NT2/D1 (cell line): ENCODE measurements around the gene MOB3B.

ENCODE experiments used
- DNase-seq: peaks from one replicate; pipeline ENCODE4 v3.0.0-alpha.2; 2011; ENCODE audit warnings: low read depth, low spot score
- H3K27me3 ChIP-seq: 2 replicates; pipeline ENCODE4 v1.6.0; 2011; ENCODE audit warnings: mild to moderate bottlenecking; ENCODE audit not compliant: insufficient read length, insufficient read depth
- H3K36me3 ChIP-seq: 2 replicates; pipeline ENCODE4 v1.6.1; 2011; ENCODE audit warnings: mild to moderate bottlenecking, low read length, mixed read lengths; ENCODE audit not compliant: insufficient read depth, insufficient read length
- H3K4me1 ChIP-seq: 2 replicates; pipeline ENCODE4 v1.5.1; 2011; ENCODE audit not compliant: insufficient read depth, insufficient read length
- H3K4me3 ChIP-seq: 2 replicates; pipeline ENCODE4 v1.5.1; 2011; ENCODE audit warnings: low read depth; ENCODE audit not compliant: insufficient read length
- H3K9ac ChIP-seq: 2 replicates; pipeline ENCODE4 v1.6.0; 2011; ENCODE audit warnings: low read depth; ENCODE audit not compliant: insufficient read length
- H3K9me3 ChIP-seq: 2 replicates; pipeline ENCODE4 v1.5.1; 2011; ENCODE audit warnings: mild to moderate bottlenecking, low read length; ENCODE audit not compliant: insufficient read depth
- SUZ12 ChIP-seq: IDR thresholded peaks from 2 replicates; pipeline ENCODE4 v1.6.1; 2011; ENCODE audit not compliant: insufficient read length, insufficient read depth; ENCODE audit errors: extremely low read depth
- YY1 ChIP-seq: IDR thresholded peaks from 2 replicates; pipeline ENCODE4 v1.6.1; 2011; ENCODE audit not compliant: insufficient read length, insufficient read depth
- ZNF274 ChIP-seq: IDR thresholded peaks from 2 replicates; pipeline ENCODE4 v1.6.1; 2011; ENCODE audit warnings: mild to moderate bottlenecking, low read depth, low read length

Gene MOB3B

DNA sequence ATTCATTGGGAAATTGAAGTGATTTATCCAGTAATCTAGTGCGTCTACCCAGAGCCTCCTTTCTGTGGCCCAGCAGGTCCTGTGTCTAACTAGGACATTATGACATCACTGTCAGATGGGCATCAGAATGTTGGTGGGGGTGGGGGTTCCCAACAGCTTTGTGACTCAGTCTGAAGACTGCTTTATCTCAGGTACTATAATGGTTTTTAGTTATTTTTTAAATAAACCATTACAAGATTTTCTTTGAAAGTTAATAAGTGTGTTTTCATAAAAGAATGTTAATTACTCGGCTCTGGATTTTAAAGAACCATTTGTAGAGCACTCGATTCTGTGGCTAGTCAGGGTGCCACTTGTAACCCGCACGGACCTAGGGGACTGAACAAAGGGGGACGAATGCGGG, 232.6 kb downstream of the MOB3B start, which contains the start of gene EQTN:
TSS of gene EQTN (minus strand) at position 101 of the 400 bp plus-strand sequence. CDS start at position 6, 95 bp downstream.
- Histone ChIP-seq H3K4me3 (no peak within 1 kb of the TSS), H3K27me3 (no peaks in the 10 kb centered on the region), H3K4me1 (no peaks in the 10 kb centered on the region), H3K9ac (no peak within 1 kb of the TSS), H3K36me3 (no peaks in the 10 kb centered on the region), H3K9me3 (no peaks in the 10 kb centered on the region)
- TF ChIP-seq SUZ12 (no peak), ZNF274 (no peak), YY1 (no peak)
- no peak for DNase-seq

DNA sequence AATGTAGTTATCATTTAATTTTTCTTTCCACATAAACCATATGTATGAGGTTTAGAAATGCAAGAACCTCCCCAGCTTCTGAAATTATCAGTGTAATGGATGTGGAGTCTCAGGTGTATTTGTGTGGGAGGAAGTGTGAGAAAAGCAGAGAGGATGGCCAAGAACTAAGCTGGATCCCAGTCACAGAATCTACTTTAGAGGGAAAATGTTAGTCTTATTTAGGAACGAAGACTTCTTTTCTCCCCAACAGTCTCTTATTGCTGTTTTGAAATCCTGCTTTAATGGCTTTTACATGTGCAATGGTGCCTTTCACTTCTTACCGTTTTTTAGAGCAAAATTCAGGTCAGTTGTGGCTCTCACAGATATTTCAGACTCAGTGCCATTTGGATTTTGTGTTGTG, 235.6 kb downstream of the MOB3B start:
- H3K27me3 ChIP-seq = no peaks in the 10 kb centered on the region
- H3K9ac ChIP-seq = no peak overlapping the region
- H3K4me3 ChIP-seq = no peak overlapping the region
- no peaks in the 10 kb centered on the region for H3K4me1 ChIP-seq
- no peak for TF ChIP-seq SUZ12
- no peak for TF ChIP-seq ZNF274
- TF ChIP-seq YY1 = no peak
- H3K36me3 ChIP-seq = no peaks in the 10 kb centered on the region
- DNase-seq = no peak
- H3K9me3 ChIP-seq = no peaks in the 10 kb centered on the region

GRCh38 chr9:27292659-27293405, 236.8 kb downstream of the MOB3B start:
- DNase-seq = no peak
- TF ChIP-seq YY1 = no peak
- TF ChIP-seq ZNF274 = no peak
- TF ChIP-seq SUZ12 = no peak
- Histone ChIP-seq H3K27me3 (no peaks in the 10 kb centered on the region), H3K4me3 (no peak overlapping the region), H3K4me1 (no peaks in the 10 kb centered on the region), H3K9ac (no peak overlapping the region), H3K9me3 (no peaks in the 10 kb centered on the region), H3K36me3 (no peaks in the 10 kb centered on the region)

- no peak for DNase-seq
These were observed 238.3 kb downstream of the MOB3B start for GRCh38 chr9:27291292-27291691.

GRCh38 chr9:27282269-27282668, 247.3 kb downstream of the MOB3B start:
- Histone ChIP-seq H3K4me1 (no peaks in the 10 kb centered on the region), H3K4me3 (no peak overlapping the region), H3K9ac (no peak overlapping the region), H3K27me3 (no peaks in the 10 kb centered on the region), H3K36me3 (no peaks in the 10 kb centered on the region), H3K9me3 (no peaks in the 10 kb centered on the region)
- DNase-seq = no peak
- TF ChIP-seq SUZ12 = no peak
- no peak for TF ChIP-seq ZNF274
- no peak for TF ChIP-seq YY1

More at GRCh38 chr9:27291292-27291691, 238.3 kb downstream of the MOB3B start:
- no peaks in the 10 kb centered on the region for H3K4me1 ChIP-seq
- H3K4me3 ChIP-seq = no peak overlapping the region
- TF ChIP-seq SUZ12 = no peak
- TF ChIP-seq YY1 = no peak
- no peak for TF ChIP-seq ZNF274
- H3K9ac ChIP-seq = no peak overlapping the region
- no peaks in the 10 kb centered on the region for H3K36me3 ChIP-seq
- H3K27me3 ChIP-seq = no peaks in the 10 kb centered on the region
- no peaks in the 10 kb centered on the region for H3K9me3 ChIP-seq

DNA sequence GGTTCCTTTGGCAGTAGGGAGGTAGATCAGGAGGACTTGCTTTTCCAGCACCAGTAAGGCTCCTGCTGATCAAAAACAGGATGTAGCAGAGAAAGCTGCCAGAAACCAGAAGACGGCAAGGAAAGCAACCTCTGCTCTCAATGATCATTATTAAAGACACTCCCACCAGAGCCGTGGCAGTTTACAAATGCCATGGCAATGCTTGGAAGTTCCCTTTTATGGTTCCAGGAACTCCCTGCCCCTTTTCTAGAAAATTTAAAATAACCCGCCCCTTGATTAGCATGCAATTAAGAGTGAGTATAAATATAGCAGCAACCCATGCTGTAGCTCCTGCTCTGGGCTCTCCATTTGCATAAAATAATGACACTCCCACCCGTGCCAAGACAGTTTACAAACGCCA, 248.8 kb downstream of the MOB3B start:
- no peak for DNase-seq
- Histone ChIP-seq H3K27me3 (no peaks in the 10 kb centered on the region), H3K9ac (no peak overlapping the region), H3K4me1 (no peaks in the 10 kb centered on the region), H3K4me3 (no peak overlapping the region), H3K36me3 (no peaks in the 10 kb centered on the region), H3K9me3 (no peaks in the 10 kb centered on the region)
- TF ChIP-seq ZNF274 = no peak
- no peak for TF ChIP-seq YY1
- no peak for TF ChIP-seq SUZ12

DNA sequence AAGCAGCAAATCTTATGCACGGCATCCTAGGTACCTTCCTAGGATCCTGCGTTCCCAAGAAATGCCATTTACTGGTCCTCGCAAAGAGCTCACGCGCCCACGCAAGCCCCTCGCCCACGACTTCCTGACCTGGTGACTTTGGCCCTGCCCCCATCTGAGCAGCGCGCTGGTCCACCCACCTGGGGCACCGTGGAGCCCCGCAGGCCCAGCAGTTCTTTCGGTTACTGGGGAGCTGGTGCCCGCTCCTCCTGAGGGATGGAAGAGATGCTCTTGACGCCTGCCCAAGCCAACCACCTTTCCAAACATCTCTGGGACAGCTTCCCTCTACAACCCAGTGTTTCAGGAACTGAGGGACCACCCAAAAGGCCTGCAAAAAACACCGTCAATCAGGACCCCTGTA, 249.4 kb downstream of the MOB3B start:
- no peak for DNase-seq
- Histone ChIP-seq H3K9ac (no peak overlapping the region), H3K36me3 (no peaks in the 10 kb centered on the region), H3K9me3 (no peaks in the 10 kb centered on the region), H3K4me1 (no peaks in the 10 kb centered on the region), H3K4me3 (no peak overlapping the region), H3K27me3 (no peaks in the 10 kb centered on the region)
- TF ChIP-seq YY1 = no peak
- no peak for TF ChIP-seq ZNF274
- TF ChIP-seq SUZ12 = no peak
